Measurements from ENCODE around the gene ZNF70.

ZNF70 gene

DNA sequence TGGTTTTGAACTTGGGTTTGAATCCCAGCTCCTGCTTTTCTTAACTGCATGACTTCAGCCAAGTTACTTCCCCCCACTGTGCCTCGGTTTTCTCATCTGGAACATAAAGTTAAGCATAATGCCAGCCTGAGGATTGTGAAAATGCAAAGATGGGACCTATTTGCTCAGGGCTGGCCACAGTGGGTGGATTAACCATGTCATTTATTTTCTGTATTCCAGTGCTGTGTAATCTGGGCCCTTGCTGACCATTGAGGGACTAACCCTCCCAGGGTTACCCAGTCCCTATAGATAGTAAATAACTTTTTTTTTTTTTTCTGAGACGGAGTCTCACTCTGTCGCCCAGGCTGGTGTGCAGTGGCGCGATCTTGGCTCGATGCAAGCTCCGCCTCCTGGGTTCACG is 4.8 kb upstream of the ZNF70 start:
- CTCF ChIA-PET: interaction anchor here (0.8 to 2.0 kb wide), 3 partner anchors 10 to 26 kb away, joined by 4 to 5 read pairs (median 4); no protein-coding TSS in a partner anchor
- H3K4me3 ChIP-seq (ENCODE audit: low read depth, low read length): no peak overlapping the region
- POLR2A ChIA-PET: no interaction called here
- no peak for DNase-seq (ENCODE audit: low read depth, low spot score)
- TF ChIP-seq CTCF (IDR thresholded peaks at IDR 0.05; ENCODE audit: insufficient read depth, low read length, missing control alignments): no peak

DNA sequence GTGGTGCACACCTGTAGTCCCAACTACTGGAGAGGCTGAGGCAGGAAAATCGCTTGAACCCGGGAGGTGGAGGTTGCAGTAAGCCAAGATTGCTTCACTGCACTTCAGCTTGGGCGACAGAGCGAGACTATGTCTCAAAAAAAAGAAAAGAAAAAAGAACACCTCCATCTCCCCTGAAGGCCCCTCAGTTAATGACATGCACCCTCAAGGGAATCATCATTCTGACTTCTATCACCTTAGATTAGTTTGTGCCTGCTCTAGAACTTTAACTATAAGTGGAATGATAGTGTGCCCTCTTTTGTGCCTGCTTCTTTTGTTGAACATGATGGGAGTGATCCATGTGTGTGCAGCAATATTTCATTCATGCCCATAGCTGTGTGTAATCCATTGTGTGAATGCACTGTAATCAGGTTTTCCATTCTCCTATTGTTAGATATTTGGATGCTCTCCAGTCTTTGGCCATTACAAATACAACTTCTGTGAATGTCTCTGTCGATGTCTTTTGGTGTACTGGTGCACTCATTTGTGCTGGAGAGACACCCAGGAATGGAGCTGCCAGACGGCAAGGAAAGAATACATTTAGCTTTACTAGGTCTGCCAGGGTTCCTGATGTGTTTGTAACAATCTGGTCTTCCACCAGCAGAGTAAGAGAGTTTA is 4.2 kb upstream of the ZNF70 start:
- ChIA-PET CTCF (interaction anchor here (0.8 to 2.0 kb wide), 3 partner anchors 11 to 27 kb away, joined by 4 to 5 read pairs (median 4); no protein-coding TSS in a partner anchor), POLR2A (interaction anchor here (0.5 kb wide), 1 partner anchor 23 kb away, joined by 3 read pairs; no protein-coding TSS in a partner anchor)
- no peak for DNase-seq (ENCODE audit: low read depth, low spot score)
- no peak for TF ChIP-seq CTCF (IDR thresholded peaks at IDR 0.05; ENCODE audit: insufficient read depth, low read length, missing control alignments)
- H3K4me3 ChIP-seq (ENCODE audit: low read depth, low read length): no peak overlapping the region

DNA sequence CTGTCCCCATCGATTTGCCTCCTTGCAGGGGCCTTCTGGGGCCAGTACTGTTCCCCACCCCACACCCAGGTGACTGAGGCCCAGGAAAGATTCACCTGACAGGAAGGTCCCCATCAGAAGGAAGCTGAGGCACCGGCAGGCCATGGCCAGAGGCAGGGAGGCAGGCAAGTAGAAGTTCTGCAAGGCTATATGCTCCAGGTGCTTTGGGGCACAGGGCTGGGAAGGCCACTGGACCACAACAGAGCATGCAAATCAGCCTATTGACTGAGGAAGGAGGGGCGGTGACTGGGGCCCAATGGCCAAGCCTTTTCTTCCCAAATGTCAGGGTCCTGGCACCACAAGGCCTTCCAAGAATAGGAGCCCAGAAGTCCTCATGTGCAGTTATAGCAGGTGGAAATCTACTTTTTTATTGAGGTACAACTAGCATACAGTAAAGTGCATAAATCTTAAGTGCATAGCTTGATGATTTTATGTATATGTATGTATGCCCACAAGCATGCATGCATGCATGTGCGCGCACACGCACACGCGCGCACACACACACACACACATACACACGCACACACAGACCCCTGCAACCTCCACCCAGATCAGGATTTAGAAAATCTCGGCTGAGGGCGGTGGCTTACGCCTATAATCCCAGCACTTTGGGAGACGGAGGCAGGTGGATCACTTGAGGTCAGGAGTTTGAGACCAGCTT is 3.5 kb upstream of the ZNF70 start, which contains the start of gene VPREB3:
TSS of gene VPREB3 (minus strand) at position 206 of the 700 bp plus-strand sequence. CDS start at position 144, 62 bp downstream.
- DNase-seq (ENCODE audit: low read depth, low spot score): no peak
- no peak within 1 kb of the TSS for H3K4me3 ChIP-seq (ENCODE audit: low read depth, low read length)
- ChIA-PET POLR2A (interaction anchor here (0.5 kb wide), 1 partner anchor 22 kb away, joined by 3 read pairs; no protein-coding TSS in a partner anchor), CTCF (interaction anchor here (2.0 kb wide), 1 partner anchor 28 kb away, joined by 5 read pairs; no protein-coding TSS in a partner anchor)
- no peak for TF ChIP-seq CTCF (IDR thresholded peaks at IDR 0.05; ENCODE audit: insufficient read depth, low read length, missing control alignments)

DNA sequence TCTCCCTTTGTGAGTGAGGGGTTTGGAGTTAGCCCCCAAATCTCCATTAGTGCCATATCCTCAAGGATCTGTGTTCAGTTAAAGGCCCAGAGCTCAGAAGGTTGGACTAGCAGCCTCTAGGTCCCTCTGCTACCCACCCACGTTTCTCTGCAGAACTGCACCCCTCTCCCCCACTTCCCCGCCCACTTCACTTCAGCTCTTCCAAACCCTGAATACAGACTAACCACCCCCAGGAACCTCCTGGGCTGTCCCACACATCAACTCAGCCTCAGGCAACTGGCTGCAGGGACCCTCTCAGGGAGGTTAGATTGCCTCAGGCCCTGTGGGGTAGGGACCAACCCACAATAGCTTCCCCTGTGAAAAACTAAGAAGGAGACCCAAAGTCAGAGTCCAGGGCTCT is 2.5 kb upstream of the ZNF70 start:
- H3K4me3 ChIP-seq (ENCODE audit: low read depth, low read length): no peak overlapping the region
- no peak for TF ChIP-seq CTCF (IDR thresholded peaks at IDR 0.05; ENCODE audit: insufficient read depth, low read length, missing control alignments)
- POLR2A ChIA-PET: no interaction called here
- CTCF ChIA-PET: interaction anchor here (0.8 kb wide), 1 partner anchor 9 kb away, joined by 4 read pairs; the partner anchor contains the start of gene C22orf15
- DNase-seq (ENCODE audit: low read depth, low spot score): no peak

- no peak for TF ChIP-seq CTCF (IDR thresholded peaks at IDR 0.05; ENCODE audit: insufficient read depth, low read length, missing control alignments)
- POLR2A ChIA-PET: no interaction called here
- CTCF ChIA-PET: interaction anchor here (0.8 kb wide), 1 partner anchor 10 kb away, joined by 4 read pairs; the partner anchor contains the start of gene C22orf15
- no peak for DNase-seq (ENCODE audit: low read depth, low spot score)
- H3K4me3 ChIP-seq (ENCODE audit: low read depth, low read length): no peak overlapping the region
Observed at GRCh38 chr22:23752750-23753149, 1.8 kb upstream of the ZNF70 start.

DNA sequence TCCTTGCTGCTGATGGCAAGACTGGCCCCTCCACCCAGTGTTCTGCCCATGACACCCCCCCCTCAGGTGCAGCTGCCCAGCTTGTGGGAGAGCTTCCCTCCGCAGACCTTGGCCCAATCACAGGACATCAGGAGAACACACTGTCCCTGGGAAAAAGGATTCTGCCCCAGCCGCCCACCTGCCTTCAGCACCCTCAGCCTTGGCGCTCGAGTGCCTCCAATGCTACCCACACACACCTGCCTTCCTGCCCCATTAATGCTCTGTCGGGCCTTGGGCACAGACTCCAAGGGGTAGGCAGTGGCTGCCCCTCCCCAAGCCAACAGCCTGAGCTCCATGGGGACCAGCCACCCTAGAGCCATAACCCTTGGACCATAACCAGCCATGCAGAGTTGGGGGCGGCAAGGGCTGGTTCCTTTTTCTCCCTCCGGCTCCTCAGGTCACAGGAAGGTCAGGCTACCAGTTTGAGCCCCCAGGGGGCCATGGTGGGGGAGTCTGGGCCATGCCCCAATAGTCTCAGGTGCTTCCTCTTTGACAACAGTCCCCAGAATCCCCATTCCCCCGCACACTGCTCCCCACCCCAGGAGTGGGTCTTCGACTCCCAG is 1.3 kb upstream of the ZNF70 start:
- DNase-seq (ENCODE audit: low read depth, low spot score): no peak
- POLR2A ChIA-PET: no interaction called here
- CTCF ChIA-PET: no interaction called here
- H3K4me3 ChIP-seq (ENCODE audit: low read depth, low read length): no peak overlapping the region
- no peak for TF ChIP-seq CTCF (IDR thresholded peaks at IDR 0.05; ENCODE audit: insufficient read depth, low read length, missing control alignments)

All from AG04449 (cell line).